22Rv1 (cell line): ENCODE results near the gene FAM181A.

Experiments used
- H3K27ac ChIP-seq: fragments of 450-650 bp; 2 replicates; pipeline ENCODE4 v1.5.1; 2017
- ZFX ChIP-seq: fragments of 450-650 bp; IDR thresholded peaks from 2 replicates; pipeline ENCODE4 v1.6.1; 2017; ENCODE audit warnings: antibody characterized with exemption, borderline replicate concordance
- TF ChIP-seq, protein P1 (sequence below): fragments of 450-650 bp; IDR thresholded peaks from 2 replicates; pipeline ENCODE4 v1.5.1; 2017; ENCODE audit warnings: mild to moderate bottlenecking

FAM181A gene

DNA sequence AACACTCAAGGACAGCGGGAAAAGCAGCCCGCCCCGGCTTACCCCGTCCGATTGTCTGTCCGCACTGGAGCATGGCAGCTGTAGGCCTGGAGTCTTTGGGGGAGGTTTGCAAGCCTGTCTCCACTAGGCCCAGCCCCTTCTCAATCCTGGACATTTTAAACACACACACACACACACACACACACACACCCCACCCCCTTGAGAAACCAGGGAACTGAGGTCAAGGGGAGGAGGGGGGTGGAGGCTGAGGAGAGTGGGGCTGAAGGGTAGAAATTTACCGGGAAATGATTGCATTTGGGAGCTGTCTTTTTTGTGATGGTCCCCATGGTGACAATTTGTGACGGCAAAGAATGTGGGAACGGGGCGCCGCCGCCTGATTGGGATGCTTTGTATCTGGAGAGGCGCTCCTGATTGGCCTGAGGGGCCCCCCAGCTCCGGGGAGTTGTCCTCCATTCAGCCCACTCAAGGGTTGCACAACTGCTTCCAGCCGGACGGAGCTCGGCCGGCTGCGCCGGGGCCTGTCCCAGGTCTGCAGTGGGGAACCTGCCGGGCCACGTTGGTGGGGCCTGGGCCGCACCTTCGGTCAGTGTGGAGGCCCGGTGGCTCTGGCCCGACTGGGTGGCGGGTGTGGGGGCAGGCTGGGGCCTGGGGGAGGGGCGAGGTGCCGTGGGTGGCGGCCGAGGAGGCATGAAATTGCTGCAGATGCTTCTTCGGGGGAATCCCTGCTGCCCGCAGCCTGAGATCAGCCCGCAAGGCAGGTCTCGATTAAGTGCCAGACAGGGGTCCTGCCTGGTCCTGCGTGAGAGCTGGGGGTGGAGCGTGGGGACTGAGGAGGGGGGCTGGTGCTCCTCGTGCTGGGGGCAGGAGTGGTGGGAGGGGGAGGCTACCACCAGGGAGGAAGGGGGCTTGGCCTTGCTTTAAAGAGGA lies at the start of gene FAM181A:
Gene FAM181A (plus strand): TSS at position 472 of the 927 bp plus-strand sequence. CDS start 942 bp downstream, outside the sequence.
- no peak for TF ChIP-seq ZFX
- TF ChIP-seq, protein P1, sequence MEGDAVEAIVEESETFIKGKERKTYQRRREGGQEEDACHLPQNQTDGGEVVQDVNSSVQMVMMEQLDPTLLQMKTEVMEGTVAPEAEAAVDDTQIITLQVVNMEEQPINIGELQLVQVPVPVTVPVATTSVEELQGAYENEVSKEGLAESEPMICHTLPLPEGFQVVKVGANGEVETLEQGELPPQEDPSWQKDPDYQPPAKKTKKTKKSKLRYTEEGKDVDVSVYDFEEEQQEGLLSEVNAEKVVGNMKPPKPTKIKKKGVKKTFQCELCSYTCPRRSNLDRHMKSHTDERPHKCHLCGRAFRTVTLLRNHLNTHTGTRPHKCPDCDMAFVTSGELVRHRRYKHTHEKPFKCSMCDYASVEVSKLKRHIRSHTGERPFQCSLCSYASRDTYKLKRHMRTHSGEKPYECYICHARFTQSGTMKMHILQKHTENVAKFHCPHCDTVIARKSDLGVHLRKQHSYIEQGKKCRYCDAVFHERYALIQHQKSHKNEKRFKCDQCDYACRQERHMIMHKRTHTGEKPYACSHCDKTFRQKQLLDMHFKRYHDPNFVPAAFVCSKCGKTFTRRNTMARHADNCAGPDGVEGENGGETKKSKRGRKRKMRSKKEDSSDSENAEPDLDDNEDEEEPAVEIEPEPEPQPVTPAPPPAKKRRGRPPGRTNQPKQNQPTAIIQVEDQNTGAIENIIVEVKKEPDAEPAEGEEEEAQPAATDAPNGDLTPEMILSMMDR: no peak
- H3K27ac ChIP-seq: no peak within 1 kb of the TSS

DNA sequence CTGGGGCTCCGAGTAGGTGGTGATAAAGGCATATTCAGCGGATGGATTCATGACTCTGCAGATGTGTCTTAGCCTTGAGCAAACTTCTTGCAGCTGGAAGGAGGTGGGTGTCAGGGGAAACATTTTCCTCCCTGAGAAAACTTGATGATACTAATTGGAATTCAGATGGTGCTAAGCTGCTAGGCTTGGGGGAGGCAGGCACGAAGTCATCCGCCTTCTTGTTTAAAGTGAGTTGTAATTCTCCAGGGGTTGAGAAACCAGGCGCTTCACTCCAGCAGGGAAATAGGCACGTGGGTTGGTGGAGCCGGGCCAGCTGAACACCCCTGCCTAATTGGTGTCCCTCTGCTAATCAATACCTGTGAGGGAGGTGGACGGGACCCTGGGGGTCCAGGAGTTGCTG lies 48.9 kb upstream of the FAM181A start:
- no peak overlapping the region for H3K27ac ChIP-seq
- TF ChIP-seq, protein P1: no peak
- TF ChIP-seq ZFX: no peak

DNA sequence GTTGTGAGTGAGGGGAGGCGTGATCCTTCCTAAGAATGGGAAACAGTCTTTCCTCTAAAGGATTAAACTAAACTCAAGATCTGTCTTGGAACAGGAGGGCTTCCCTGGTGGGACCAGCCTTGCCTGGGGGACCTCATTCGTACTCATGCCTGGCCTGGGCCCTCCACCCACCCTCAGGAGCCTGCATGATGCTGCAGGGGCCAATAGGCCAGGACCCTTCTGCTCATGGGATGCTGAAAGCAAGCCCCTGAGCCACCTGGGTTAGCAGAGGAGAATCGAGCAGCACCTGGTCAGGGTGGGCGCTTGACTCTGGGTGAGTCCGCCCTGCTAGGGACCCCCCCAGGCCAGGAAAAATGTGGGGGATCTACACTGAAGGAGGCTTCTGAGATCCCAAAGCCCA lies 48.3 kb upstream of the FAM181A start:
- TF ChIP-seq, protein P1: no peak
- TF ChIP-seq ZFX: no peak
- no peak overlapping the region for H3K27ac ChIP-seq

DNA sequence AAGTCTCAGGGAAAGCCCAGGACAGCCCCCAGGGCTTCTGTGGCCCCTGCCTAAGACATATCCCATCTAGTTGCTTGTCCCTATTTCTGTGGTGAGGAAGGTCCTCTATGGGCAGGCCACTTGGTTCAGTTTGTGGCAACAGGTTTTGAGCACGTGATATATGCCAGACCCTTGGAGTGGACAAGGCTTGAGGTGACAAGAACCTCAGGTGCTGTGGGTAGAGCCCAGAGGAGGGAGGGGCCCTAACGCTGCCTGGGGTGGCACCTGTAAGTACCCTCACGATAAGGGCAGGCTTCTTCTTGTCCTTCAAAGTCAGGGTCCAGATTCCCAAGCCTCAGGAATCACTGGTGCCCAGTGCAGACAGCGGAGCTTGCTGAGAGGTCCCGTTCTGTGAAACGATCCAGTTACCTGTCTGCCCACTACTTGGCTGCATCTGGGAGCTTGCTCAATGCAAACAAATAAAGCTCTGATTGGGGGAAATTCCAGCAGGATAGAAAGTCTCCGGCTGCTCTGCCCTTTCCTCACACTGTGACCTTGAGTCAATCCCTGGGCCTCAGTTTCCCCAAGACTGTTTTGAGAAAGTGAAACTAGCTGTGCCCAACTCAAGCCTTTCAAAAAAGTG lies 47.7 kb upstream of the FAM181A start:
- no peak overlapping the region for H3K27ac ChIP-seq
- no peak for TF ChIP-seq ZFX
- TF ChIP-seq, protein P1: no peak

DNA sequence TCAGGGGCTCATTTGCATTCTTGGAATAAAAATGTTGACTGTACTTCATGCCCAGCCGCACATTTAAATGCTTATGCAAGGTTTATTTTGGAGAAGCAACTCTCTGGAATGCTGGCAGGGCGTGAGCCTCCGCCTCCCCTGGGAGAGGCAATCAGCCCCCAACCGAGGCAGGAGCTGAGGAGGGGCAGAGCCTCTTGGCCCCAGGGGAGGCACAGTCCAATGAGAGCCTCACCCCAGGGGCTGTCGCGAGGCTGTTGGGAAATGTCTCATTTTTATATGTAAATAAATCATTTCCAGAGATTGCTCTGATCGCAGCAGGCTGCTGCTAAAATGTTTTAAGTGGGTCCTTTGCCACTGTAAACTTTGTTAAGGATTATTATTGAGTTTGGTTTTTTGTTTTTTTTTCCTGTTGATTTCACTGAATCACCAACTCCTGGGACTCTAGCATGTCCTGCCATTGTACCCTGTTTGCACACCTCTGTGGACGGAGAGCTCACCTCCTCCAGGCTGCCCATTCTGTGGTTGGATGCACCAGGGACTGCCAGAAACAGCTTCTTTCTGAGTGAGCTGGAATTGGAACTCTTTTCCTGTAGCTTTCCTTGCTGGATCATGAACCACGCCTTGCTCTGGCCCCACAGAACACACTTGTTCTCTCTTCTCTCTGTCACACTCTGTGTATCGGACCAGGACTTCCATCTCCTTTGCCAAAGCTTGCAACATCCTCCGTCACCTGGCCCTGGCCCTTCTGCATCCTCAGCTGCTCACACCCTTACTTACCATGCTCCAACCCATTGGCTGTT lies 46.9 kb upstream of the FAM181A start:
- TF ChIP-seq ZFX: no peak
- TF ChIP-seq, protein P1: no peak
- H3K27ac ChIP-seq: no peak overlapping the region

DNA sequence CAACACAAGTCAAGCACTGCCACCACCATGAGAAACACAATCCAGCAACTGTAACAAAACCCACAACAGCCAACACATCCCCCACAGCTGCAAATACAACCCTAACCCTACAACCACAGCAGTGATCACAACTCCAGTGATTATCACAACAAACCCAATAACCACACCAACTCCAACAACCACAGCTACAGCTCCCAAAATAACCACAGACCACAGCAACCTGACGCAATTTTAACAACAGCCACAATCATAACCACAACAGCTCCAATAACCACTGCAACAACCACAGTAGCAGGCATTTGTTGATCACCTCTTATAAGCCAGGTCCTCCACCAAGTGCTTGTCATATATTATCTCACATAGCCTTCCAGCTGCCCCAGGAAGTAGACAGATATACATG lies 42.2 kb upstream of the FAM181A start:
- H3K27ac ChIP-seq: no peak overlapping the region
- no peak for TF ChIP-seq ZFX
- TF ChIP-seq, protein P1: no peak
